HG03196 (cell line): Measurements from ENCODE around the gene TANGO6.

Experiments used
- ATAC-seq: cut with Tn5 transposase; IDR thresholded peaks from one replicate; pipeline ENCODE4 v1.9.1; 2021; ENCODE audit not compliant: unreplicated experiment

Gene TANGO6

GRCh38 chr16:68860978-68861892, 17.9 kb downstream of the TANGO6 start:
- no peak for ATAC-seq

- no peak for ATAC-seq
Observed at GRCh38 chr16:68866933-68867332, 23.6 kb downstream of the TANGO6 start.

GRCh38 chr16:68869492-68870088, 26.3 kb downstream of the TANGO6 start:
- no peak for ATAC-seq

GRCh38 chr16:68873635-68874471, 30.5 kb downstream of the TANGO6 start:
- ATAC-seq, result no peak

- ATAC-seq, result no peak
Observed at GRCh38 chr16:68875871-68876270, 32.5 kb downstream of the TANGO6 start.

- no peak for ATAC-seq
Observed at GRCh38 chr16:68883685-68884084, 40.4 kb downstream of the TANGO6 start.

GRCh38 chr16:68884401-68884800, 41.1 kb downstream of the TANGO6 start:
- no peak for ATAC-seq

GRCh38 chr16:68884861-68885720, 41.8 kb downstream of the TANGO6 start:
- ATAC-seq, result no peak

- no peak for ATAC-seq
Observed at GRCh38 chr16:68887107-68887506, 43.8 kb downstream of the TANGO6 start.

- no peak for ATAC-seq
Observed at GRCh38 chr16:68889508-68890150, 46.3 kb downstream of the TANGO6 start.

- no peak for ATAC-seq
Observed at GRCh38 chr16:68892214-68892613, 48.9 kb downstream of the TANGO6 start.

- ATAC-seq, result no peak
Observed at GRCh38 chr16:68892898-68893297, 49.6 kb downstream of the TANGO6 start.

- ATAC-seq, result no peak
Observed at GRCh38 chr16:68893710-68894705, 50.7 kb downstream of the TANGO6 start.

GRCh38 chr16:68894714-68895113, 51.4 kb downstream of the TANGO6 start:
- no peak for ATAC-seq

GRCh38 chr16:68898026-68898425, 54.7 kb downstream of the TANGO6 start:
- ATAC-seq, result no peak

GRCh38 chr16:68900009-68900408, 56.7 kb downstream of the TANGO6 start:
- ATAC-seq, result no peak

- ATAC-seq, result no peak
Observed at GRCh38 chr16:68902003-68902968, 59.0 kb downstream of the TANGO6 start.

GRCh38 chr16:68902969-68903345, 59.6 kb downstream of the TANGO6 start:
- ATAC-seq, result no peak
